Kidney (tissue), 14 donors: ENCODE data around the gene CPM. TPM values are rescaled to one million over a fixed set of nuclear protein-coding genes. Genes with fewer than 3 reads are reported as not detected.

ENCODE experiments used
- DNase-seq, 5 donors: peaks; one replicate each; pipeline ENCODE4 v3.0.0-alpha.2; 2013 to 2020
- FAIRE-seq: peaks from 2 replicates; lab custom pipeline; 2012; peaks lifted over from hg19 to GRCh38; lab: Jason Lieb, UNC
- H3K27ac ChIP-seq, 2 donors: one replicate each; pipeline ENCODE4 v1.7.0; 2013; ENCODE audit warnings: low read depth in 2 of 2, low read length in 2 of 2, inconsistent platforms in 1 of 2
- H3K27me3 ChIP-seq: one replicate; pipeline ENCODE4 v1.7.1; 2013; ENCODE audit warnings: low read length, inconsistent platforms; ENCODE audit not compliant: control insufficient read depth, insufficient read depth
- H3K36me3 ChIP-seq, 3 donors: one replicate each; pipeline versions ENCODE4 v1.7.0 to v1.7.1; 2013; ENCODE audit warnings: low read length in 3 of 3, control low read depth in 1 of 3, inconsistent platforms in 1 of 3; ENCODE audit not compliant: insufficient read depth in 3 of 3, control insufficient read depth in 2 of 3
- H3K4me1 ChIP-seq, 3 donors: one replicate each; pipeline versions ENCODE4 v1.7.0 to v1.7.1; 2013; ENCODE audit warnings: low read length in 3 of 3, inconsistent platforms in 1 of 3, low read depth in 1 of 3; ENCODE audit not compliant: control insufficient read depth in 2 of 3, insufficient read depth in 2 of 3
- H3K4me3 ChIP-seq, 3 donors: one replicate each; pipeline versions ENCODE4 v1.7.0 to v1.8.1; 2013; ENCODE audit warnings: low read length in 3 of 3, control low read depth in 1 of 3, inconsistent platforms in 1 of 3
- H3K9ac ChIP-seq, 3 donors: one replicate each; pipeline versions ENCODE4 v1.7.0 to v1.7.1; 2013; ENCODE audit warnings: low read length in 3 of 3, control low read depth in 1 of 3, inconsistent platforms in 1 of 3
- H3K9me3 ChIP-seq, 3 donors: one replicate each; pipeline versions ENCODE4 v1.7.0 to v1.7.1; 2013; ENCODE audit warnings: low read length in 3 of 3, control low read depth in 1 of 3, inconsistent platforms in 1 of 3; ENCODE audit not compliant: control insufficient read depth in 2 of 3, insufficient read depth in 1 of 3
- intact Hi-C: fragments of 100-400 bp; cut with DNase I; formaldehyde crosslinking; loops from one replicate; pipeline ENCODE4 v1.11.1; 2022
- polyA plus RNA-seq: library from polyadenylated mRNA; stranded (reverse); fragments of 350-450 nt; fragmentation: Illumina TruSeq; extraction: RNeasy Lipid Tissue Mini Kit (QIAGEN cat#74804); gene quantifications from one replicate; pipeline ENCODE4 v1.2.3, GENCODE V29; 2014; ENCODE audit warnings: low read depth, low replicate concordance; ENCODE audit not compliant: insufficient read depth
- total RNA-seq: library from RNA; stranded (reverse); fragmentation: NEBNext Ultra II Directional; extraction: Animal tissue kit (Norgen Biotek cat#: 25700); gene quantifications from one replicate; pipeline ENCODE4 v1.2.1, GENCODE V29; 2021
- TF ChIP-seq, protein P1 (sequence below): IDR thresholded peaks from 3 replicates; pipeline ENCODE4 v1.5.1; 2012; ENCODE audit warnings: mild to moderate bottlenecking, moderate library complexity, borderline replicate concordance; ENCODE audit not compliant: insufficient read depth; ENCODE audit errors: extremely low read depth
- donor health status: control.
- donor health status: control.
- donor health status: control.
- donor health status: control.
- donor health status: control.
- donor health status: DM: yes; HTN: yes; CAD: no.
- donor health status: Normal renal cell carcinoma (clear cell type).

The CPM gene
- total and polyA plus RNA-seq, 2 donors from 2014 or later, result 35.7 to 144 TPM

DNA sequence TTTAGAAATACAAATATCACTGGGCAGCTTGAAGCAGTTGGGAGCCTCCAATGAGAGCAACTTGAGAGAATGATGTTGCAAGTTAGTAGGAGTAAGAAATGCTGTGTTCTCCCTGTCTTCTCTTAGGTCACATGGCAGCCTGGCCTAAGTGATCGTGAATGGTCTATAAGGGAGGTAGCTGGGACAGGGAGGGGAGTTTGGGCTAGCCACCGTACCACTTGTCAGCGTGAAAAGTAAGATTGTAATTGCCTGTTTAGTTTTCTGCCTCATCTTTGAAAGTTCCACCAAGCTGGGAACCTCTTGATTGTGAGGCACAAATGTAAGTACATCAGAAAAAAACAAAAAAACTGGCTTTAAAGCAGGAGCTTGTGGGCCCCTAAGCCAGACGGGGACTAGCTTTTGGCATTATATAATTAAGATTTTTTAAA is 88.6 kb downstream of the CPM start:
- no peak for FAIRE-seq
- intact Hi-C loops, result no loop called here
- no peak overlapping the region for H3K27ac ChIP-seq

DNA sequence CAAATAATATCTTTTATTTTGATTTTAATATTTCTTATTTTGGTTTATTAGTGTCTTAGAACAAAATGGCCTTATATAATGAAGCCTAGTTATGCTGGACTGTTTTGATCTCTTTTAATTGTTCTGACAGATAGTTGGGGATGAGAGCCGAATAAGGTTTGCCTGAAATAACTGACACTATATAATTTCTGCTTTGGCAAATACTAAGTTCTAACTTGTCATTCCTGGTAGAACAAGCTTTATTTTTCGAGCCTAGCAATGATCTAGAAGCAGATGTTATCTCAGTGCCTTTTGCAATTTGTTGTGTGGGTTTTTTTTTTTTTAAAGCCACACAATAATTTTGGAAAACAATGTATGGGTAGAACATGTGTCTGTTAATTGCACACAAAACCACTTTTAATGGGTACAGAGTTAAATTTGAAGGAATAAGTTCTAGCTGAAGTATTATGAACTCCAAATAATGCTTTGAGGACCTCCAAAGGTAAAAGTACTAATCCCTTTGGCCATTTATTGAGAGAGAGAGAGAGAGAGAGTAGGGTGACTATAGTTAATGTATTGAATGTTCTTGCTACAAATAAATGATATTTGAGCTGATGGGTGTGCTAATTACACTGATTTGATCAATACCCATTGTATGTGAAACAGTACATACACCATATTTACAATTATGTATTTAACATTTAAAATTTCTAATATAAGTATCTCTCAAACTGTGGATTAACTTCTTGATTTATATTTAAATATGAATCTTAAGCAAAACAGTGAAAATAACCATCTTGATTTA is 90.0 kb downstream of the CPM start:
- intact Hi-C loops, result no loop called here
- Histone ChIP-seq H3K4me3 (no peak overlapping the region), H3K27me3 (no peaks in the 10 kb centered on the region), H3K27ac (no peak overlapping the region), H3K36me3 (peaks cover 6 to 27% (median 10%) of the 10 kb centered on the region in 3 donors), H3K4me1 (no peaks in the 10 kb centered on the region), H3K9ac (no peak overlapping the region), H3K9me3 (no peaks in the 10 kb centered on the region)
- DNase-seq (no peak), FAIRE-seq (no peak)
- TF ChIP-seq, protein P1, sequence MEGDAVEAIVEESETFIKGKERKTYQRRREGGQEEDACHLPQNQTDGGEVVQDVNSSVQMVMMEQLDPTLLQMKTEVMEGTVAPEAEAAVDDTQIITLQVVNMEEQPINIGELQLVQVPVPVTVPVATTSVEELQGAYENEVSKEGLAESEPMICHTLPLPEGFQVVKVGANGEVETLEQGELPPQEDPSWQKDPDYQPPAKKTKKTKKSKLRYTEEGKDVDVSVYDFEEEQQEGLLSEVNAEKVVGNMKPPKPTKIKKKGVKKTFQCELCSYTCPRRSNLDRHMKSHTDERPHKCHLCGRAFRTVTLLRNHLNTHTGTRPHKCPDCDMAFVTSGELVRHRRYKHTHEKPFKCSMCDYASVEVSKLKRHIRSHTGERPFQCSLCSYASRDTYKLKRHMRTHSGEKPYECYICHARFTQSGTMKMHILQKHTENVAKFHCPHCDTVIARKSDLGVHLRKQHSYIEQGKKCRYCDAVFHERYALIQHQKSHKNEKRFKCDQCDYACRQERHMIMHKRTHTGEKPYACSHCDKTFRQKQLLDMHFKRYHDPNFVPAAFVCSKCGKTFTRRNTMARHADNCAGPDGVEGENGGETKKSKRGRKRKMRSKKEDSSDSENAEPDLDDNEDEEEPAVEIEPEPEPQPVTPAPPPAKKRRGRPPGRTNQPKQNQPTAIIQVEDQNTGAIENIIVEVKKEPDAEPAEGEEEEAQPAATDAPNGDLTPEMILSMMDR, result no peak

More for the DNA sequence above, 88.6 kb downstream of the CPM start:
- peaks cover 3 to 14% (median 5%) of the 10 kb centered on the region in 3 donors for H3K36me3 ChIP-seq
- DNase-seq, result no peak
- H3K4me3 ChIP-seq, result no peak overlapping the region
- H3K9me3 ChIP-seq, result no peaks in the 10 kb centered on the region
- no peaks in the 10 kb centered on the region for H3K4me1 ChIP-seq
- no peak overlapping the region for H3K9ac ChIP-seq
- H3K27me3 ChIP-seq, result no peaks in the 10 kb centered on the region
- TF ChIP-seq, protein P1, result no peak

DNA sequence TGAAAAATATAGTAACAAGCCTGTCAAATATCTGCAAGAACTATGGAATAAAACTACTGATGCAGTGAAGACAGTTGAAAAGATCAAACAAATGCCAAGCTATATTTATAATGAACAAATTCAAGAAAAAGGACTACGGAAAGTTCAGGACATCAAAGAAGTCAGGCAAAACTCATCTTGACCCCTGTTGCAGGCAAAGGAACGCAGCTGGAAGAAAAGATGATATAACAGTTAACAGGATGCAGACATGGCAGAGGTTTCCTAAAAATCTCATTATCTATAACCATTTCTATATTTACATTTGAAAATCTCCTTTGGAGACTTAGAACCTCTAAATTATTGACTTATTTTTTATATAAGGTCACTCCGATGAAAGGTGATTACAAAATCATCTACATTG is 90.8 kb downstream of the CPM start:
- H3K9ac ChIP-seq, result no peak overlapping the region
- peaks cover 9 to 27% (median 10%) of the 10 kb centered on the region in 3 donors for H3K36me3 ChIP-seq
- H3K4me3 ChIP-seq, result no peak overlapping the region
- no peaks in the 10 kb centered on the region for H3K27me3 ChIP-seq
- TF ChIP-seq, protein P1, result no peak
- intact Hi-C loops, result no loop called here
- no peak for FAIRE-seq
- no peak for DNase-seq
- H3K27ac ChIP-seq, result no peak overlapping the region
- H3K9me3 ChIP-seq, result no peaks in the 10 kb centered on the region
- H3K4me1 ChIP-seq, result no peaks in the 10 kb centered on the region
